GM20000 (cell line): ENCODE measurements around the gene HIPK1.

Experiments
- DNase-seq: peaks from one replicate; pipeline ENCODE4 v3.0.0; 2012; ENCODE audit warnings: low spot score
- CTCF ChIP-seq: IDR thresholded peaks from 2 replicates; pipeline ENCODE4 v1.5.1; 2012; ENCODE audit warnings: mild to moderate bottlenecking, control low read depth; ENCODE audit errors: extremely low read depth, missing control alignments

Gene HIPK1

GRCh38 chr1:114025609-114026401 is 96.7 kb downstream of the HIPK1 start:
- no peak for DNase-seq
- no peak for TF ChIP-seq CTCF

- TF ChIP-seq CTCF: no peak
These were observed 97.7 kb downstream of the HIPK1 start for GRCh38 chr1:114026797-114027196.

More at GRCh38 chr1:114026797-114027196, 97.7 kb downstream of the HIPK1 start:
- DNase-seq: no peak
